WERI-Rb-1 (cell line): Measurements from ENCODE around the gene BTN3A1.

Experiments used
- DNase-seq: peaks from one replicate; pipeline ENCODE4 v3.0.0-alpha.2; 2020
- H3K27ac ChIP-seq: fragments of 250-450 bp; sonication (Bioruptor Pico); 2 replicates; pipeline ENCODE4 v1.5.1; 2020; ENCODE audit warnings: mild to moderate bottlenecking, moderate library complexity
- H3K27me3 ChIP-seq: fragments of 250-450 bp; sonication (Bioruptor Pico); 2 replicates; pipeline ENCODE4 v1.5.1; 2021; ENCODE audit warnings: mild to moderate bottlenecking, low read depth, moderate library complexity; ENCODE audit not compliant: insufficient read depth, severe bottlenecking
- H3K36me3 ChIP-seq: fragments of 250-450 bp; sonication (Bioruptor Pico); 2 replicates; pipeline ENCODE4 v1.5.1; 2020; ENCODE audit warnings: mild to moderate bottlenecking, moderate library complexity
- H3K4me3 ChIP-seq: 2 replicates; pipeline ENCODE4 v1.5.1; 2011; ENCODE audit warnings: low read depth, mild to moderate bottlenecking, control low read depth, low read length
- H3K9me3 ChIP-seq: fragments of 250-450 bp; sonication (Bioruptor Pico); 2 replicates; pipeline ENCODE4 v1.5.1; 2021; ENCODE audit warnings: mild to moderate bottlenecking, moderate library complexity; ENCODE audit not compliant: severe bottlenecking
- TF ChIP-seq, protein P1 (sequence below): IDR thresholded peaks from 2 replicates; pipeline ENCODE4 v1.5.1; 2011; ENCODE audit warnings: low read depth, mild to moderate bottlenecking, control low read depth, inconsistent platforms, low read length

BTN3A1 gene

DNA sequence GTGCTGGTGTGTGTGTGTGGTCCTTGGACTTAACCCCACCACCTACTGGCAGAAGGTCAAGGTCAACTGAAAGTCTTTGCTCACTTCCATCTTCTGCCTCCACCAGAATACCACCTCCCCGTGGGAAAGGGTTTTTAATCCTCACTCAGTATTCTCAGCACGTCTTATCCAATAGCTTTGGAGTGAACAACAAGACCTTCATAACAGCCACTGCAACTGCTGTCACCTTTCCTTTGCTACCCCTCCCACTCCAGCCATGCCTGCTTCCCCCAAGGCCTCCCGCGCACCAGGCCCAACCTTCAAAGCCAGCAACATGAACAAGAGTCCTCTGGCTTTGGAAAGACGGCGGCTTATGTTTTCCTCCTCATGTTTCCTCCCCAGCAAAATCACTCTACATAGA lies 20.0 kb upstream of the BTN3A1 start:
- H3K27me3 ChIP-seq, result no peaks in the 10 kb centered on the region
- TF ChIP-seq, protein P1, sequence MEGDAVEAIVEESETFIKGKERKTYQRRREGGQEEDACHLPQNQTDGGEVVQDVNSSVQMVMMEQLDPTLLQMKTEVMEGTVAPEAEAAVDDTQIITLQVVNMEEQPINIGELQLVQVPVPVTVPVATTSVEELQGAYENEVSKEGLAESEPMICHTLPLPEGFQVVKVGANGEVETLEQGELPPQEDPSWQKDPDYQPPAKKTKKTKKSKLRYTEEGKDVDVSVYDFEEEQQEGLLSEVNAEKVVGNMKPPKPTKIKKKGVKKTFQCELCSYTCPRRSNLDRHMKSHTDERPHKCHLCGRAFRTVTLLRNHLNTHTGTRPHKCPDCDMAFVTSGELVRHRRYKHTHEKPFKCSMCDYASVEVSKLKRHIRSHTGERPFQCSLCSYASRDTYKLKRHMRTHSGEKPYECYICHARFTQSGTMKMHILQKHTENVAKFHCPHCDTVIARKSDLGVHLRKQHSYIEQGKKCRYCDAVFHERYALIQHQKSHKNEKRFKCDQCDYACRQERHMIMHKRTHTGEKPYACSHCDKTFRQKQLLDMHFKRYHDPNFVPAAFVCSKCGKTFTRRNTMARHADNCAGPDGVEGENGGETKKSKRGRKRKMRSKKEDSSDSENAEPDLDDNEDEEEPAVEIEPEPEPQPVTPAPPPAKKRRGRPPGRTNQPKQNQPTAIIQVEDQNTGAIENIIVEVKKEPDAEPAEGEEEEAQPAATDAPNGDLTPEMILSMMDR, result no peak
- H3K36me3 ChIP-seq, result no peaks in the 10 kb centered on the region
- H3K27ac ChIP-seq, result no peak overlapping the region
- no peak overlapping the region for H3K4me3 ChIP-seq
- no peak for DNase-seq
- H3K9me3 ChIP-seq, result no peaks in the 10 kb centered on the region

DNA sequence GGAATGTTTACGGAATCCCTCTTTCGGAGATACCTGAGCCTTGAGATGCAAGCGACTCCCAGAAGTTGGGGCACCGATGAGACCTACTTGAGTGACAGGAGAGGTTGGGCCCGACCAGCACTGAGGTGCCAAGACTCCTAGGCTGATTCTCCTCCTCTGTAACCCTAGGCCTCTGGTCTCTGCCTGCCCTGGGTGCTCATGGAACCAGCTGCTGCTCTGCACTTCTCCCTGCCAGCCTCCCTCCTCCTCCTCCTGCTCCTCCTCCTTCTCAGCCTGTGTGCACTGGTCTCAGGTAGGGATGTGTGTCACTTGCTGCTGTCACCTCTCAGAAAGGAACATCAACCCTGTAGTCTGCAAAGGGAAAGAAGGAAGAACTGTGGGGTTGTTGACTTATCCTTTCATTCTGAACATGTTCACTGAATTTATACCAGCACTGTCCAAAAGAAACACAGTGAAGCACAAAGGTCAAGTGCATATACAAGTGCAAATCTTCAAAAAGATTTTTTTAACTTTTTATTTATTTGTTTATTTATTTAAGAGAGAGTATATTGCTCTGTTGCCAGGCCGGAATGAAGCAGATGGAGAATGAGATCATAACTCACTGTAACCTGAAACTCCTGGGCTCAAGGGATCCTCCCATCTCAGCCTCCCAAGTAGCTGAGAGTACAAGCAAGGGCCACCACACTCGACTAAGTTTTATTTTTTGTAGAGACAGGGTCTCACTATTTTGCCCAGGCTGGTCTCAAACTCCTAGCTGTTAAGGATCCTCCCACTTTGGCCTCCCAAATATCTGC lies 18.3 kb upstream of the BTN3A1 start:
- peak; percentile 48 for DNase-seq
- TF ChIP-seq, protein P1, result no peak
- no peaks in the 10 kb centered on the region for H3K36me3 ChIP-seq
- no peaks in the 10 kb centered on the region for H3K9me3 ChIP-seq
- peak overlapping the region; percentile 39 for H3K27ac ChIP-seq
- peak overlapping the region; percentile 79 for H3K4me3 ChIP-seq
- no peaks in the 10 kb centered on the region for H3K27me3 ChIP-seq

DNA sequence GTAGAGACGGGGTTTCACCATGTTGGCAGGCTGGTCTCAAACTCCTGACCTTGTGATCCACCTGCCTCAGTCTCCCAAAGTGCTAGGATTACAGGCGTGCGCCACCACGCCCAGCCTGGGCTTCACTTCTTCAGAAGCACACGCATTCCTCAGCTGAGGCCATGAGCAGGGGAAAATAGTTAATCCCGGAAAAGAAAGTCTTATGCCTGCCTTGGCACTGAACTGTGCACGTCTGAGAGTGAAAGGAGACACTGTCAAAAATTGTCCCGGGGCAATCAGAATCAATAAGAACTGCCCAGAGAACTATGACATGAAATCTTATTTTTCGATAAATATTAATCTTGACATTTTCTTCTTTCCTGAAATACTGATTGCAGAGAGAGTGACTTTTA lies 16.3 kb upstream of the BTN3A1 start:
- Histone ChIP-seq H3K36me3 (no peaks in the 10 kb centered on the region), H3K27me3 (no peaks in the 10 kb centered on the region), H3K9me3 (no peaks in the 10 kb centered on the region), H3K27ac (no peak overlapping the region), H3K4me3 (no peak overlapping the region)
- no peak for DNase-seq
- TF ChIP-seq, protein P1, result no peak

DNA sequence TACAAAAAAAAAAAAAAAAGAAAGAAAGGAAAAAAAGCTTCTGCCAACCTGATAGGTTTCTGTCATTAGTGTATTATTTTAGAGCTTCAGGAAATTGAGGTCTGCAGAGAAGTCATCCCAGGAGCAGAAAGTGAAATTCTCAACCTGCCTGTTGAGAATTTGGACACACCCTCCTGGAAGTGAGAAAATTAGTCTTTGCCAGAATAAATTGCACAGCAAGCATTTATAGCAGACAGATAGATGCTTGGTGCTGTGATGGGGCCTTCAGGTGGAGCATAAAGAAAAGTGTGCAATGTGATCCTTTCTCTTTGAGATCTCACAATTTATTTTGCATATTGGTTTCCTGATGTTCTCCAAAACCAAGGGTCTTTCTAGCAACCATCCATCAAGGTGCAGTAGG lies 14.5 kb upstream of the BTN3A1 start:
- no peak for DNase-seq
- Histone ChIP-seq H3K27me3 (no peaks in the 10 kb centered on the region), H3K36me3 (no peaks in the 10 kb centered on the region), H3K9me3 (no peaks in the 10 kb centered on the region), H3K27ac (no peak overlapping the region), H3K4me3 (no peak overlapping the region)
- TF ChIP-seq, protein P1, result no peak

DNA sequence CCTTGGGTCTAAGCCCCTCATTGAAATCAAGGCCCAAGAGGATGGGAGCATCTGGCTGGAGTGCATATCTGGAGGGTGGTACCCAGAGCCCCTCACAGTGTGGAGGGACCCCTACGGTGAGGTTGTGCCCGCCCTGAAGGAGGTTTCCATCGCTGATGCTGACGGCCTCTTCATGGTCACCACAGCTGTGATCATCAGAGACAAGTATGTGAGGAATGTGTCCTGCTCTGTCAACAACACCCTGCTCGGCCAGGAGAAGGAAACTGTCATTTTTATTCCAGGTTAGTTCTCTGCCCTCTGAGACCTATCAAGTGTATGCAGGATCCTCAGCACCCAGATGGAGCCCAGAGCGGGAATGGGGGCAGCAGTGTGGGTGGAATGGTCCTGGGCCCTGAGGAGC lies 14.1 kb upstream of the BTN3A1 start:
- no peaks in the 10 kb centered on the region for H3K9me3 ChIP-seq
- H3K36me3 ChIP-seq, result no peaks in the 10 kb centered on the region
- H3K27me3 ChIP-seq, result no peaks in the 10 kb centered on the region
- TF ChIP-seq, protein P1, result no peak
- H3K4me3 ChIP-seq, result no peak overlapping the region
- H3K27ac ChIP-seq, result no peak overlapping the region
- DNase-seq, result no peak

DNA sequence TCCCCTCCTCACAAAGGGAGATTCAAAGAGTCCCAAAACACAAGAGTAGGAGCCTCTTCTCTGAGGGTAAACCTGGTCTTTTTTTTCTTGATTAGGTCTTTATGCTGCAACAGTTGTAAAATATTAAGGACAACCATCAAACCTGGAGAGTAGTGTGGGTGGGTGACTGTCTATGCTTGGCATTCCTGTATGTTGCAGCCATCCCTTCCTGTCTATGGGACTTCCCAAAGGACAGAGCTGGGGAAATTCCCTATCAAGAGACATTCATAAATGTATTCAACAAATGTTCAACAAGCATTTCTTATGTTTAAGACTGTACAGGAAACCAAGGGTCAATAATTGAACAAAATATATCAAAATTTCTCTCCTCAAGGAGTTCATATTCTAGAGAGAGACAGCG lies 13.6 kb upstream of the BTN3A1 start:
- no peak for DNase-seq
- H3K4me3 ChIP-seq, result no peak overlapping the region

More for the DNA sequence above, 13.6 kb upstream of the BTN3A1 start:
- Histone ChIP-seq H3K9me3 (no peaks in the 10 kb centered on the region), H3K27ac (no peak overlapping the region), H3K36me3 (no peaks in the 10 kb centered on the region), H3K27me3 (no peaks in the 10 kb centered on the region)
- TF ChIP-seq, protein P1, result no peak
